B cell (primary cell): ENCODE results near the gene ITGA3. TPM values are rescaled to one million over a fixed set of nuclear protein-coding genes. Genes with fewer than 3 reads are reported as not detected.

Experiments
- ATAC-seq: fragments of 200-7000 bp; cut with Tn5 transposase; one replicate; pipeline ENCODE4 v1.10.0; 2021; ENCODE audit warnings: low read depth, mild to moderate bottlenecking, moderate number of reproducible peaks, moderate library complexity
- CTCF ChIA-PET: fragments of 350-600 bp; sonication (Branson Sonifier 250); formaldehyde crosslinking; loops from one replicate; lab custom pipeline; 2021; ENCODE audit warnings: antibody characterized with exemption, inconsistent platforms; lab: Charles Lee
- POLR2A ChIA-PET: fragments of 350-600 bp; sonication (Branson Sonifier 250); formaldehyde crosslinking; loops from one replicate; lab custom pipeline; 2021; ENCODE audit warnings: antibody characterized with exemption; lab: Charles Lee
- DNase-seq: peaks from one replicate; pipeline ENCODE4 v3.0.0; 2013
- H2AFZ ChIP-seq: 2 replicates; pipeline ENCODE4 v1.6.1; 2012; ENCODE audit warnings: mild to moderate bottlenecking, low read depth, low read length; ENCODE audit not compliant: insufficient read depth, poor library complexity, severe bottlenecking
- H3K27ac ChIP-seq, 2 donors: 1 replicate in 1 of 2; 2 replicates in 1 of 2; pipeline ENCODE4 v1.5.1; 2012 to 2013; ENCODE audit warnings: low read length in 2 of 2, mild to moderate bottlenecking in 2 of 2, moderate library complexity in 1 of 2
- H3K27me3 ChIP-seq, 4 experiments: fragments of 200-600 bp in 1 of 4; sonication (generic) in 1 of 4; replicated peaks in 1 of 4; 1 replicate in 2 of 4; 2 replicates in 2 of 4; pipeline versions ENCODE4 v1.6.1 to v1.7.0; 2013 to 2016; ENCODE audit warnings: low read length in 3 of 4, mild to moderate bottlenecking in 2 of 4, mixed read lengths in 1 of 4, moderate library complexity in 1 of 4; ENCODE audit not compliant: insufficient read depth in 4 of 4, control insufficient read depth in 3 of 4; ENCODE audit errors: control extremely low read depth in 1 of 4
- H3K36me3 ChIP-seq, 2 experiments: replicated peaks in 1 of 2; 1 replicate in 1 of 2; 2 replicates in 1 of 2; pipeline versions ENCODE4 v1.6.1 to v1.7.1; 2013; ENCODE audit warnings: low read length in 1 of 2; ENCODE audit not compliant: insufficient read depth in 2 of 2, control insufficient read depth in 1 of 2; ENCODE audit errors: control extremely low read depth in 1 of 2, extremely low read depth in 1 of 2
- H3K4me1 ChIP-seq, 2 donors: fragments of 200-600 bp in 1 of 2; sonication (generic) in 1 of 2; 1 replicate in 1 of 2; 2 replicates in 1 of 2; pipeline versions ENCODE4 v1.5.1 to v1.6.1; 2013 to 2017; ENCODE audit warnings: low read length in 2 of 2; ENCODE audit not compliant: control insufficient read depth in 2 of 2, insufficient read depth in 2 of 2
- H3K4me2 ChIP-seq: replicated peaks from 2 replicates; pipeline ENCODE3; 2012; ENCODE audit warnings: mild to moderate bottlenecking, low read depth, low read length; ENCODE audit not compliant: poor library complexity, severe bottlenecking
- H3K4me3 ChIP-seq, 5 experiments: fragments of 200-600 bp in 1 of 5; sonication (generic) in 1 of 5; 1 replicate in 3 of 5; 2 replicates in 2 of 5; pipeline versions ENCODE4 v1.5.1 to v1.7.0; 2011 to 2016; ENCODE audit warnings: low read length in 4 of 5, mild to moderate bottlenecking in 4 of 5, low read depth in 2 of 5, control low read depth in 1 of 5, moderate library complexity in 1 of 5; ENCODE audit not compliant: insufficient read depth in 1 of 5; ENCODE audit errors: control extremely low read depth in 1 of 5, extremely low read depth in 1 of 5
- H3K79me2 ChIP-seq: fragments of 200-600 bp; sonication (generic); one replicate; pipeline ENCODE4 v1.6.0; 2016; ENCODE audit warnings: low read length; ENCODE audit not compliant: control insufficient read depth, insufficient read depth
- H3K9ac ChIP-seq: fragments of 200-600 bp; sonication (generic); 2 replicates; pipeline ENCODE4 v1.6.1; 2017; ENCODE audit warnings: mild to moderate bottlenecking, low read length, moderate library complexity
- H3K9me3 ChIP-seq, 3 donors: one replicate each; pipeline versions ENCODE4 v1.6.1 to v1.7.1; 2013; ENCODE audit warnings: low read length in 2 of 3; ENCODE audit not compliant: control insufficient read depth in 2 of 3, insufficient read depth in 1 of 3; ENCODE audit errors: control extremely low read depth in 1 of 3
- H4K20me1 ChIP-seq: 2 replicates; pipeline ENCODE4 v1.6.0; 2012; ENCODE audit warnings: mild to moderate bottlenecking, low read length; ENCODE audit not compliant: insufficient read depth, control insufficient read depth, poor library complexity, severe bottlenecking
- H3K27ac Mint-ChIP-seq: one replicate; pipeline ENCODE4 v1.8.0; 2021; ENCODE audit warnings: mixed read lengths
- H3K27me3 Mint-ChIP-seq: one replicate; pipeline ENCODE4 v1.8.0; 2021; ENCODE audit warnings: mixed read lengths
- H3K4me1 Mint-ChIP-seq: one replicate; pipeline ENCODE4 v1.8.0; 2021; ENCODE audit warnings: mixed read lengths
- H3K4me3 Mint-ChIP-seq: one replicate; pipeline ENCODE4 v1.8.0; 2021; ENCODE audit warnings: mixed read lengths
- H3K9me3 Mint-ChIP-seq: one replicate; pipeline ENCODE4 v1.8.0; 2022; ENCODE audit warnings: mixed read lengths; ENCODE audit not compliant: insufficient read depth
- CTCF ChIP-seq: fragments of 200-600 bp; IDR thresholded peaks from one replicate; pipeline ENCODE4 v1.8.0; 2022; ENCODE audit warnings: antibody characterized with exemption, mild to moderate bottlenecking
- EZH2 ChIP-seq: IDR thresholded peaks from 2 replicates; pipeline ENCODE4 v1.6.1; 2012; ENCODE audit warnings: borderline replicate concordance, low read depth, mild to moderate bottlenecking, moderate library complexity, low read length; ENCODE audit not compliant: insufficient read depth, poor library complexity, severe bottlenecking
- WGBS: methylation state at CpG from one replicate; pipeline ENCODE4 v1.1.5; 2013; ENCODE audit warnings: missing lambda C conversion rate; ENCODE audit not compliant: insufficient coverage; 5-methylcytosine and 5-hydroxymethylcytosine counted together
- intact Hi-C: fragments of 100-400 bp; cut with micrococcal nuclease; formaldehyde crosslinking; loops from one replicate; pipeline ENCODE4 v1.10.0; 2022
- polyA plus RNA-seq: library from polyadenylated mRNA; depleted of rRNA; stranded (reverse); fragments of >200 nt; gene quantifications from 2 replicates; pipeline ENCODE4 v1.2.3, GENCODE V29; 2012
- total RNA-seq, 2 donors: library from RNA; stranded (reverse); fragments of 120-200 nt in 1 of 2; gene quantifications; 1 replicate in 1 of 2; 2 replicates in 1 of 2; pipeline versions ENCODE4 v1.2.3 to v1.2.4, GENCODE V29; 2013 to 2022

The ITGA3 gene
- total and polyA plus RNA-seq, 2 donors (not counting 1 experiment from before 2014, with no cell fraction given), result 11.9 to 13.3 TPM

- peaks cover 21% of the 10 kb centered on the region for H4K20me1 ChIP-seq
- no peak overlapping the region for H3K27ac ChIP-seq
- intact Hi-C loops, result no loop called here
- POLR2A ChIA-PET, result interaction anchor here (0.6 to 0.8 kb wide), 3 partner anchors 12 to 1232 kb away, joined by 3 to 4 read pairs (median 3); no protein-coding TSS in a partner anchor
- peaks cover 3 to 12% of the 10 kb centered on the region in 2 experiments for H3K36me3 ChIP-seq
- Mint-ChIP-seq H3K4me1 (peaks cover 34% of the 10 kb centered on the region), H3K27ac (peak overlapping the region; percentile 65), H3K4me3 (peak overlapping the region; percentile 83), H3K27me3 (peaks cover 10% of the 10 kb centered on the region), H3K9me3 (no peaks in the 10 kb centered on the region)
- ATAC-seq, result peak; percentile 6
- peak overlapping the region; percentile 99 for H3K4me2 ChIP-seq
- peaks cover 27 to 35% of the 10 kb centered on the region in 2 donors for H3K4me1 ChIP-seq
- H3K27me3 ChIP-seq, result peaks cover 0 to 28% (median 9%) of the 10 kb centered on the region in 4 experiments
- WGBS, result 1% methylated on average over 26 of the region's 31 CpGs
- peak overlapping the region; percentile 50 for H3K9ac ChIP-seq
- DNase-seq, result no peak
- H2AFZ ChIP-seq, result peak overlapping the region; percentile 60
- peak overlapping the region in 3 of 5 experiments; percentile 36 to 51 (median 44) for H3K4me3 ChIP-seq
- no peaks in the 10 kb centered on the region for H3K79me2 ChIP-seq
- TF ChIP-seq CTCF, result no peak
- no peak for TF ChIP-seq EZH2
- H3K9me3 ChIP-seq, result peaks cover 0 to 8% (median 0%) of the 10 kb centered on the region in 3 donors
- CTCF ChIA-PET, result interaction anchor here (0.8 to 3.4 kb wide), 5 partner anchors 10 to 33 kb away, joined by 3 to 16 read pairs (median 5); no protein-coding TSS in a partner anchor
These were observed 73.4 kb downstream of the ITGA3 start for GRCh38 chr17:50129353-50129727.
